HG03095 (cell line): ENCODE data around the gene CDK18.

Source experiments
- ATAC-seq: cut with Tn5 transposase; IDR thresholded peaks from one replicate; pipeline ENCODE4 v1.9.1; 2021; ENCODE audit warnings: moderate library complexity; ENCODE audit not compliant: unreplicated experiment

The CDK18 gene

DNA sequence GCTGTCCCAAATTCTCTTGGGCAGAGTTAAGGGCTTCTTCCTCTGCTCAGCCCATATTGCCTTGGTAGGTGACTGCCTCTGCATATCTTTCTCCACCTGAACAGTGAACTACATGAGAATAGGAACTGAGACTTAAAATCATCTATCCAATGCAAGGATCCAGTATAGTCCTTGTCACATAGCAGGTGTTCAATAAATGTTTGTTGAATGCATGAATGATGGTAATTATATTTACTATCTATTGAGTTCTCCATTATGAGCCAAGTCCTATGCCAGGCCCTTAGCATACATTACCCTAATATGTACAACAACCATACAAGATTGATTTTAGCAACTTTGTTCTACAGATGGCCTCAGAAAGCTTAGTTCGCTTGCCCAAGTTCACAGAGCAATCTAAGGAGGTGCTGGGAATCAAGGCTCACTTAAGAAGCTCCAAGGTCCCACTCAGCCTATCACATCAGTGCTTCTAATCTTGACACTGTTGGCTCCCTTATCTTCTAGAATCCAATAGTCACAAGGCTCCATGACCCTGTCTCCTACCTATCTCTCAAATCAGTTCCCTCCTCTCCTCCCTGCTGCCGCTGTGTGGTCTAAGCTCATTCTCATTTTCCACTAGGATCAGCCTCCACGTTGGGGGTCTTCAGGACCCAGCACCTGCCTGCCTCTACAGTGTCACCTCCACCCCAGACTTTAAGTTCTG is 2.2 kb upstream of the CDK18 start:
- ATAC-seq = no peak

- ATAC-seq = no peak
Observed at GRCh38 chr1:205502992-205503391, 1.5 kb upstream of the CDK18 start.

- ATAC-seq = no peak
Observed at GRCh38 chr1:205505076-205505729, 734 bp downstream of the CDK18 start.

- no peak for ATAC-seq
Observed at GRCh38 chr1:205505791-205506190, 1.3 kb downstream of the CDK18 start.

- ATAC-seq = no peak
Observed at GRCh38 chr1:205506409-205507200, 2.1 kb downstream of the CDK18 start.

DNA sequence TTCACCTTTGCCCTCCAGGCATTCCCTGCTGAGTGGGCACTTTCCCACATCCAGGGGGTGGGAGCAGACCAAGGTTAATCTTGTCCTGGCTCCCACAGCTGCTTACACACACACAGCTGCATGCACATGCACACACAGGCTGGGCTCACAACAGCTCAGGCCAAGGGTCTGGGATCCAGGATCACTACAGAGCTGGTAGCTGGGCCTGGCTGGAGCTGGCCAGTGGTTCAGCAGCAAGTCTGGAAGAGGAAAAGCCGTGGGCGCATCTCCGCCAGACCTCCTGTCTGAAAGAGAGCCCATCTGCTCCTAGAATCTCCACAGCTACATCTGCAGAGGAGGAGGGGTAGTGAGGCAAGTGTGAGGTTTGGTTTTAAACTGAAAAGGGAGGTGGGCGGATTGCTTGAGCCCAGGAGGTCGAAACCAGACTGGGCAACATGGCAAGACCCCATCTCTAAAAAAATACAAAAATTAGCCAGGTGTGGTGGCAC is 3.8 kb downstream of the CDK18 start:
- ATAC-seq = no peak

- ATAC-seq = no peak
Observed at GRCh38 chr1:205510308-205510950, 6.0 kb downstream of the CDK18 start.

- no peak for ATAC-seq
Observed at GRCh38 chr1:205510951-205511330, 6.5 kb downstream of the CDK18 start.

- ATAC-seq = no peak
Observed at GRCh38 chr1:205512059-205513045, 7.9 kb downstream of the CDK18 start.

DNA sequence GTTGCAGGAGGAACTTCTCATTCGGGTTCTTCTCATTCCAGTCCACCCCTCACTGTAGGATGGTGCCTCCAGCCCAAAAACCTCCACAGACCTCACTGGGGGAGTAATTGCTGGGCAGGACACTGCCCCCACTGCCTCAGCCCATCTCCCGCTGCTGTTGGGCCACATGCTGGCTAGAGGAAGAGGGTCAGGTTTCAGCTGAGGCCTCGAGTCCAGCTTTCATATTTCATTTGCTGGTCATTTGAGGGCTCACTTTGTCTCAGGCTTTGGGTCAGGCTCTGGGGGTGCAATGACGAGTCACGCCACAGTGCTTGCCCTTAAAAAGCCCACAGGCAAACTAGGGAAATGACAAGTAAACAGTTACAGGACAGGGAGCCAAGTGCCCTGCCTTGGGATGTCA is 9.3 kb downstream of the CDK18 start:
- ATAC-seq = no peak

DNA sequence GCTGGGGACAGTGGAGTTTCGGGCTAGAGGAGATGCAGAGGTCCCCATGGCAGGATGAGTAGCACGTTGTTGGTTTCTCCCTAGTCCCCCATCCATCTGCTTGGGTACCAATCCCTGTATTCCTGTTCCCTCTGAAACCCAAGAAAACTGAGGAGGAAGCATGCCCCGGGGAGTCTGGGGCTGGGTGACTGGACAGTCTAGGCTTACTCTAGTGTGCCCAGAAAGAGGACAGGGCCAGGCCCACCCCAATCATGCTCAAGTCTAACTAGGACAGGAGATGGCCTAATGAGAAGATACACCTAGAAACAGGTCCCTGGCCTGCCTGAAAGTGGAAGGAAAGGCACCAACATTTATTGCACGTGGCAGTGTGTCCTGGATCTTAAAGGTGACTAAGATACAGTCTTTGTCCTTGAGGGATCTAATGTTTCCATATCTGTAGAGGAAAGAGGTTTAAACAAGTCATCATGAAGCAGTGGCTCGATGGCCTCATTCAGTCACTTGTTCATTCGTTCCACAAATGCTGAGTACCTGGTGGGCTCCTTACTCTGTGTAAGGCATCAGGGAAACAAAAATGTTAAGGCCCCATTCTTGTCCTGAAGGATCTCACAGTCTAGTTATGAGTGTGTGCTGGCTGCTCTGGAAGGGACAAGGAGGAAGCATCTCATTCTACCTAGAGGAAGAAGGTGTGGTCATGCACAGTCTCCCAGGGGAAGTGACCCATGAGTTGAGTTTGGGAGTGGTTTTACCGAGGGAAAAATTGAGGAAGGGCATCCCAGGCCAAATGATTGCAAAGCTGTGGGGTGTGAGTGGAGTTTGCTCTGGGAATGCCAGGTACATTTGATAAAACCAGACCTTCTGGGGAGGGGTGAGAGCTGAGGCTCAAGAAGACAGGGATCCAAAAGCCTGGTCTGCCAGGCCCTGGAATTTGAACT is 10.0 kb downstream of the CDK18 start:
- ATAC-seq = no peak

DNA sequence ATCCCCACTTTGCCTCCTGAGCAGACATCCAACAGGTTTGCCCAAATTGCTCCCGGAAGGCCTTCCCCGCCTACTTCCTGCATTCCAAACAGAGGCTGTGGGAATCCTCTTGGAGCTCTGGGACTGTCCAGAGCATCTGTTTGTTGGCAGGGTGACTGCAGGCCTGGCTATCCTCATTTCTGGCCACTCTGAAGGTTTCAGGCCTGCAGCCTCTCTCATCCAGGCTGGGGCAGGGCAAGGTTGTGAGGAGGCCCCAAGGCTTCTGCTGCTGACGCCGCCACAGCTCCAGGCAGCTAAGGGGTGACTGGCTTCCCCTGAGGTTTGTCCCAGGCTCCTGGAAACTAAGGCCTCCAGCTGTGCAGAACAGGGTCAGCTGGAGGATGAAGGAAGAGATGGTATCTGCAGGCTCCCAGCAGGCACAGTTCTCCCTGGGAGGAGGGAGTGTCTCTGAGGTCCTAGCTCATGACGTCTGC is 11.3 kb downstream of the CDK18 start:
- no peak for ATAC-seq

- ATAC-seq = no peak
Observed at GRCh38 chr1:205516362-205516761, 11.9 kb downstream of the CDK18 start.

GRCh38 chr1:205517288-205517687 is 12.8 kb downstream of the CDK18 start:
- no peak for ATAC-seq

GRCh38 chr1:205517763-205518162 is 13.3 kb downstream of the CDK18 start:
- ATAC-seq = no peak

DNA sequence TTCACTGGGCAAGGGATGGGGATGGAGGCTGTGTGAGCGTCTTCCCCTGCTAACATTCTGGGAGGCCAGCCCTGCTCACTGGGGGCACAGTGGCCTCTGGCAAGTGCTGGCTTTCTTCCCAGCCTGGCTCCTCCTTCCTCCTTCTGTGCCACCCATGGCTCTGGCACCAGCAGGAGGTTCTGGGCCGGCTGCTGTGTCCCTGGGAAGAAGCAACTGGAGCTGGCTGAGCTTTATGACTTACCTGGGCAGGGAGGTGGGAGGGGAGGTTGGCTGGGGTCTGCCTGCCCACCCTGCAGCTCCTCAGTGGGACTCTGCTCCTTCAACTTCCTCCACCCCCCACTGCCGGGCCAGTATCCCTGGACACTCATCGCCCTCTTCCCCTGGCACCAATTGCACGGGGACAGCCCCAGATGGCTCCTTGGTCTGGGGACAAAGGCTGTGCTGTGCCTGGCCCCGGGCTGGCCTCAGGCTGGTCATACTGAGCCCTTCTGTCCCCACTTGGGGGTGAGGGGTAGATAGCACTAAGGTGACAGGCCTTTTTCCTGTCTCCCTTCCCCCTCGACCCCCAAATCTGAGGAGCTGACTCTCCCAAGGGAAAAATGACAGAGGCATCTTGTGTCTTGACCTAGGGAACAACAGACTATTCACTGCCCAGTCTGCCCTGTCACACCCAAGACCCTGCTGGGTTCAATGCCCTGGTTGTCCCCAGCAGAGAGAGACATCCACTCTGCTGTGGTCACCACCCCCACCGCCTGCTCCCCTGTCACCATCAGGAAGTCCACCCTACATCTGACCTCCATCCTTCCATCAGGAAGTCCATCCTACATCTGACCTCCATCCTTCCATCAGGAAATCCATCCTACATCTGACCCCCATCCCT is 14.4 kb downstream of the CDK18 start:
- no peak for ATAC-seq

- ATAC-seq = no peak
Observed at GRCh38 chr1:205519541-205520131, 15.2 kb downstream of the CDK18 start.

GRCh38 chr1:205520709-205521108 is 16.2 kb downstream of the CDK18 start:
- ATAC-seq = no peak
